ENCODE data around the gene TMEM39B. TPM values are rescaled to one million over a fixed set of nuclear protein-coding genes. Genes with fewer than 3 reads are reported as not detected.
A peak's percentile ranks its signal among the peaks of the same experiment; 100 is the strongest.
"Not testable (repeated sequence)": the region's sequence is repeated elsewhere in the genome, so short reads cannot be mapped to it uniquely, and the experiment has no call there.

TMEM39B gene
- total RNA-seq, 1 donor: 2.9 TPM

DNA sequence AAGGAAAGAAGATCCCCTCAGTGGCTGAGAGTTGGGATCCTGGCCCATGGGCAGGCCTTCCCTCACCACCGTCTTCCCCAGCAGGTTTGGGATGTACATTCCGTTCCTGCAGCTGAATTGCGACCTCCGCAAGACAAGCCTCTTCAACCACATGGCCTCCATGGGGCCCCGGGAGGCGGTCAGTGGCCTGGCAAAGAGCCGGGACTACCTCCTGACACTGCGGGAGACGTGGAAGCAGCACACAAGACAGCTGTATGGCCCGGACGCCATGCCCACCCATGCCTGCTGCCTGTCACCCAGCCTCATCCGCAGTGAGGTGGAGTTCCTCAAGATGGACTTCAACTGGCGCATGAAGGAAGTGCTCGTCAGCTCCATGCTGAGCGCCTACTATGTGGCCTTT, 18.9 kb downstream of the TMEM39B start:
- Histone ChIP-seq H3K9me3 (ENCODE audit: low read depth, low read length) (no peaks in the 10 kb centered on the region), H3K4me1 (ENCODE audit: insufficient read depth, low read length) (no peaks in the 10 kb centered on the region), H3K4me3 (ENCODE audit: low read length) (no peak overlapping the region), H3K27me3 (ENCODE audit: insufficient read depth, low read length) (no peaks in the 10 kb centered on the region)

DNA sequence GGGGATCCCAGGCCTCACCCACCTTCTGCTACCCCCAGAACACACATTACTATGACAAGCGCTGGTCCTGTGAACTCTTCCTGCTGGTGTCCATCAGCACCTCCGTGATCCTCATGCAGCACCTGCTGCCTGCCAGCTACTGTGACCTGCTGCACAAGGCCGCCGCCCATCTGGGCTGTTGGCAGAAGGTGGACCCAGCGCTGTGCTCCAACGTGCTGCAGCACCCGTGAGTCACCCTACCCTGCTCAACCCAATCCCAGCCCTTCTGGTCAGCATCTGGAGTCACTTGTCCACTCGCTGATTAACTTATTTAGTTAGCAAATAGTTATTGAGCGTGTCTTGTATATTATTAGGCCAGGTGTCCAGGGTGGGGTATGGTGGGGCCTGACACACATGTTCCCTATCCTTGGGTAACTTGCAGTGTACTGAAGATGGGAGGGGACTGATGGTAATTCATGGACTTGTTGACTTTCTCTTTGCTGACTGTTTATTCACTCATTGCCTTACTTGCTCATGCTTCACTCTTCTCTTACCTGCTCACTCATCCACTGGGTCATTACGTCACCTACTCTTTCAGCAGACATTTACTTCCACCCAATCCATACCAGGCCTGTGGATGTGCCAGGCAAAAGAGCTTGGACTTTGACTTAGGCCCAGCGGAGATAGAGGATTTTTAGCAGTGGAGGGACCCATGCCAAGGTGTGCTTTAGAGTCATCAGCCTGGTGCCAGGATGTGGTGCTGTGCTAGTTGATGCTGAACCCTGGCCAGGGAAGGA, 22.2 kb downstream of the TMEM39B start:
- no peaks in the 10 kb centered on the region for H3K9me3 ChIP-seq (ENCODE audit: low read depth, low read length)
- H3K4me3 ChIP-seq (ENCODE audit: low read length): no peak overlapping the region
- no peaks in the 10 kb centered on the region for H3K4me1 ChIP-seq (ENCODE audit: insufficient read depth, low read length)
- no peaks in the 10 kb centered on the region for H3K27me3 ChIP-seq (ENCODE audit: insufficient read depth, low read length)

DNA sequence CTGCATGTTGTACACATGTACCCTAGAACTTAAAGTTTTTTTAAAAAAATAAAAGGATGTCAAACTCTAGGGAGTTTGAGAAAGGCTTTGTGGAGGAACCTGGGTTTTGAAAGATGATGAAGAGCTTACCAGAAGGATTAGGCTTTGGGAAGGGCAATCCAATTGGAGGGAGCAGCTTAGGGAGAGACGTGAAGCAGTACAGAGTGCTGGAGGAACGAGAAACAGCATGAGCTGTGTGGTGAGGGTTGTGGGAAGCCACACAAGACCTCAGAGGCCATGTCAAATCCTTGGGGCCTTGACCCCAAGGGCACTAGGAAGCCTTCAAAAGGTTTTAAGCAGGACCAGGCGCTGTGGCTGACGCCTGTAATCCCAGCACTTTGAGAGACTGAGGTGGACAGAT, 26.7 kb downstream of the TMEM39B start:
- no peaks in the 10 kb centered on the region for H3K4me1 ChIP-seq (ENCODE audit: insufficient read depth, low read length)
- no peak overlapping the region for H3K4me3 ChIP-seq (ENCODE audit: low read length)
- no peaks in the 10 kb centered on the region for H3K9me3 ChIP-seq (ENCODE audit: low read depth, low read length)
- H3K27me3 ChIP-seq (ENCODE audit: insufficient read depth, low read length): no peaks in the 10 kb centered on the region

DNA sequence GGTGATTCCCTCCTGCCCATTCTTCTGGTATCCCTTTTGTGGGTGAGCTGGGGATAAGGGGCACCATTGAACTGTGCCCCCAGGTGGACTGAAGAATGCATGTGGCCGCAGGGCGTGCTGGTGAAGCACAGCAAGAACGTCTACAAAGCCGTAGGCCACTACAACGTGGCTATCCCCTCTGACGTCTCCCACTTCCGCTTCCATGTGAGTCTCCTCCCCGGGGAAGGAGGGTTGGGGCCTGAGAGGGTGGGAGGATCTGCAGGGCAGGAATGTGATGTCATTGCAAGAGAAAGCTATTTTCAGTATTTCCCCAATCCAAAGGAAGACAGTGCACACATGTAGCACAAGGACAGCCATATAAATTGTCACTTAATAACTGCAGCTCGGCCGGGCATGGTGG, 27.6 kb downstream of the TMEM39B start:
- H3K4me1 ChIP-seq (ENCODE audit: insufficient read depth, low read length): no peaks in the 10 kb centered on the region

DNA sequence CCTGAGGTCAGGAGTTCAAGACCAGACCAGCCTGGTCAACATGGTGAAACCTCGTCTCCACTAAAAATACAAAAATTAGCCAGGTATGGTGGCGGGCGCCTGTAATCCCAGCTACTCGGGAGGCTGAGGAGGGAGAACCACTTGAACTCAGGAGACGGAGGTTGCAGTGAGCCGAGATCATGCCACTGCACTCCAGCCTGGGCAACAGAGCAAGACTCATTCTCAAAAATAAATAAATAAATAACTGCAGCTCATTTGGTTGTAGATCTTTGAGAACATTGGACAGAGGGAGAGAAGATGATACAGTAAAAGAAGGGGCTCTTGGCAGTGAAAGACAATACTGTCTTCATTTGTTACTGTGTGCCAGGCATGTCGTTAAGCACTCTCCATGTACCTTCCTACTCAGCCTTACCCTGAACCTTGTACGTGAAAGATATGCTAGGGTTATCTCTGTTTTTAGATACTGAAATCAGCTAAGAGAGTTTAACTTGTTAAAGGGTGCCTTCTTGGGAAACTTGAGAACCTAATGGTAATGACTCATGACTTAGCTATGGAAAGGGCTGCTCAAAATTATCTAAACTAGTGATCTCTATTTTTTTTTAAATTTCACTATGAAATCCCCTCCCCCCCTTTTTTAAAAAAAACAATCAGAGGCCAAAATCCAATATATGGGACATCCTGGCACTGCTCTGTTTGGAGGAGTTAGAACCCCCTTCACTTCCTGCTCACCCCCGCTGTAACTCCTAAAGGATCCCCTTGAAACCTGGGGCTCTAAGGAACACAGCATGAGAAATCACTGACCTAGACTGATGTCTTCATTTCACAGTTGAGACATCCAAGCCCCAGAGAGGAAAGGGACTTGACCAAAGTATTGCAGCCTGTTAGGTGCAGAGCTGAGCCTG, 28.3 kb downstream of the TMEM39B start:
- H3K27me3 ChIP-seq (ENCODE audit: insufficient read depth, low read length): no peaks in the 10 kb centered on the region
- no peaks in the 10 kb centered on the region for H3K9me3 ChIP-seq (ENCODE audit: low read depth, low read length)
- no peaks in the 10 kb centered on the region for H3K4me1 ChIP-seq (ENCODE audit: insufficient read depth, low read length)
- no peak overlapping the region for H3K4me3 ChIP-seq (ENCODE audit: low read length)

More for the DNA sequence above, 27.6 kb downstream of the TMEM39B start:
- no peaks in the 10 kb centered on the region for H3K9me3 ChIP-seq (ENCODE audit: low read depth, low read length)
- H3K27me3 ChIP-seq (ENCODE audit: insufficient read depth, low read length): no peaks in the 10 kb centered on the region
- no peak overlapping the region for H3K4me3 ChIP-seq (ENCODE audit: low read length)

DNA sequence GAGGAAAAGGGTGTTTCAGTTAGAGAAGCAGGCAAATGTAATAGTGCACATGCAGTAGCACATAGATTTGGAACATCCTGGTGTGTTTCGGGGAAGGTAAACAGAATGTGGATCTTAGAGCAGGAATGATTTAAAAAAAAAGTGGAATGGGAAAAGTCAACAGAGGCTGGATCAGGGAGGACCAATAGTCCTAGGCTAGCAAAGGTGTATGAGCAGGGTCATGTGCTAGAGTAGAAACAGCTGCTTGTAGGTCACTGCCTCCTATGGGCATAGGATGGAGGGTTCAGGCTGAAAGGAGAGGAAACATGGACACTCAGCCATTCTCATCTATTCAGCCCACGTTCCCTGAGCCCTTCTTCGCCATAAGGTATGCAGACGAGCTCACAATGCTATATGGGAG, 31.4 kb downstream of the TMEM39B start:
- Histone ChIP-seq H3K4me1 (ENCODE audit: insufficient read depth, low read length) (peaks cover 19% of the 10 kb centered on the region), H3K4me3 (ENCODE audit: low read length) (no peak overlapping the region), H3K27me3 (ENCODE audit: insufficient read depth, low read length) (no peaks in the 10 kb centered on the region), H3K9me3 (ENCODE audit: low read depth, low read length) (no peaks in the 10 kb centered on the region)

DNA sequence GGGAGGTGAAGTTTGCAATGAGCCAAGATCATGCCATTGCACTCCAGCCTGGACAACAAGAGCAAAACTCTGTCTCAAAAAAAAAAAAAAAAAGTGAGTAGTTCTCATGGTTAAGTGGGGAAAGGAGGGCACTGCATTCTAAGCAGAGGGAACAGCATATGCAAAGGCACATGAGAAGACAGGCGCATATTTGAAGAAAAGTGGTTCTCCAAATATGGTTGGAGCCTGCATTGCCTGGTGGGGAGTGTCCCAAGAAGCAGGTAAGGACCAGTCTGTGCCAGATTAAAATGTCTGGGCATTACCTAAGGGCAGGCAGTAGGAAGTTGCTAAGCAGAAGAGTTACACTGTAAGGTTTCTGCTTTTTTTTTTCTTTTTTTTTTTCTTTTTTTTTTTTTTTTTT, 32.6 kb downstream of the TMEM39B start:
- Histone ChIP-seq H3K4me1 (ENCODE audit: insufficient read depth, low read length) (peaks cover 31% of the 10 kb centered on the region), H3K4me3 (ENCODE audit: low read length) (no peak overlapping the region), H3K27me3 (ENCODE audit: insufficient read depth, low read length) (no peaks in the 10 kb centered on the region), H3K9me3 (ENCODE audit: low read depth, low read length) (no peaks in the 10 kb centered on the region)

DNA sequence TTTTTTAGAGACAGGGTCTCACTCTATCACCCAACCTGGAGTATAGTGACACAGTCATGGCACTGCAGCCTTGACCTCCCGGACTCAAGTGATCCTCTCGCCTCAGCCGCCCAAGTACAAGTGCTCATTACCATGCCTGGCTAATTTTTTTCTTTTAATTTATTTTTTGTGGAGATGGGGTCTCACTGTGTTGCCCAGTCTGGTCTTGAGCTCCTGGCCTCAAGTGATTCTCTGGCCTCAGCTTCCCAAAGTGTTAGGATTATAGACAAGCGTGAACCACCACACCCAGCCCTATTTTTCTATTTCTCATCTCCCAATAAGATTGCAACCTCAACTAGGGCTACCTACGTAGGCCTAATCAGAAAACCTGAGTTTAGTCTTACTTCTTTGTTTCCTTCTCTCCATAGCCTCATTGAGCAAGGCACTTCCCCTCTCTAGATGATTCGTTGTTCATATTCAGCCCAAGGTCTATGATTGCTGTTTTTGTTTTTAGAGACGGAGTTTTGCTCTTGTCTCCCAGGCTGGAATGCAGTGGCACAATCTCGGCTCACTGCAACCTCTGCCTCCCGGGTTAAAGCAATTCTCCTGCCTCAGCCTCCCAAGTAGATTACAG, 34.0 kb downstream of the TMEM39B start:
- Histone ChIP-seq H3K4me3 (ENCODE audit: low read length) (no peak overlapping the region), H3K4me1 (ENCODE audit: insufficient read depth, low read length) (peaks cover 45% of the 10 kb centered on the region), H3K9me3 (ENCODE audit: low read depth, low read length) (no peaks in the 10 kb centered on the region), H3K27me3 (ENCODE audit: insufficient read depth, low read length) (no peaks in the 10 kb centered on the region)

DNA sequence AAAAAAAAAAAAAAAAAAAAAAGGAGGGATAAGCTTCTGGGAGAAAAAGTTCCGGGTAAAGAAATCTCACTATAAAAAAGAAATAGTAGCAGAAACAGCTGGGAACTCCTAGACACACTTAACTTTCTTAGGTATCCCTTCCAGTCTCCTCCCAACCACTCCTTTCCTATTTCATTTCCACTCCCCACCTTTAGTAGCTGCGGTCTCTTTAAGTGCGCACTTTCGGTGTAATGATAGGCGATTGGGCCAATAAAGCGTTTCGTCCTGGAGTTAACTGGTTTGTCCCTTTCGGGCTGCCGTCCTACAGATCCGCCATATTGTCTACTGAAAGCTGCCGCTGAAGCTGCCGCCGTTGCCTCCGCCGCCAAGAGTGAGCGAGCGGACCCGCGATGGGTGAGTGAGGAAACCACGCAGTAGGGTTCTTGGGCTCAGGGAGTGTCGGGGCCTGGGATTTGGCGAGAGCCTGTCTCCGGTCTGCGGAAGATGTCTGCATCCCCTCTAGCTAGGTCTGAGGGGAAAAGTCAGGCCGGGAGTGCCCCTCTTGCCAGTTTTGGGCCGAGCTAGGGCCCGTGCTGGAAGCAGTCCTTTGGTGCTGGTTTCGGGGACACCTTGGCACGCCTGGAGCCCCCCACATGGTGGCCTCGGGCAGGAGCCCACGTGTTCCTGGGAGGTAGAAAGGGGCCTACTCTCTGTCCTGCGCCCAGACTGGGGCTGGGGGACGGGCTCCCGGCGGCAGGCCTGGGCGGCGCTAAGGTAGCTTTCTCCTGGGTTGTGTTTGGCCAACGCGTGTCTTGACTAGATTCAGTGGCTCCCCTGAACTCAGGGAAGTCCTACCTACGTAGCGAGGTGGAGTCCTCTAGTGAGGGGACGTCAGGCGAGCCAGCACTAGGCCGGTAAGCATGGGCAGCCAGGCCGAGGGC, 35.3 kb downstream of the TMEM39B start, which contains the start of gene KPNA6:
Gene KPNA6, plus strand, starts transcription at position 315 of the 920 bp plus-strand sequence. Its CDS starts 75 bp downstream, at position 390.
- peak within 1 kb of the TSS; percentile 75 for H3K4me3 ChIP-seq (ENCODE audit: low read length)
- no peaks in the 10 kb centered on the region for H3K27me3 ChIP-seq (ENCODE audit: insufficient read depth, low read length)
- no peaks in the 10 kb centered on the region for H3K9me3 ChIP-seq (ENCODE audit: low read depth, low read length)
- peaks cover 55% of the 10 kb centered on the region for H3K4me1 ChIP-seq (ENCODE audit: insufficient read depth, low read length)

DNA sequence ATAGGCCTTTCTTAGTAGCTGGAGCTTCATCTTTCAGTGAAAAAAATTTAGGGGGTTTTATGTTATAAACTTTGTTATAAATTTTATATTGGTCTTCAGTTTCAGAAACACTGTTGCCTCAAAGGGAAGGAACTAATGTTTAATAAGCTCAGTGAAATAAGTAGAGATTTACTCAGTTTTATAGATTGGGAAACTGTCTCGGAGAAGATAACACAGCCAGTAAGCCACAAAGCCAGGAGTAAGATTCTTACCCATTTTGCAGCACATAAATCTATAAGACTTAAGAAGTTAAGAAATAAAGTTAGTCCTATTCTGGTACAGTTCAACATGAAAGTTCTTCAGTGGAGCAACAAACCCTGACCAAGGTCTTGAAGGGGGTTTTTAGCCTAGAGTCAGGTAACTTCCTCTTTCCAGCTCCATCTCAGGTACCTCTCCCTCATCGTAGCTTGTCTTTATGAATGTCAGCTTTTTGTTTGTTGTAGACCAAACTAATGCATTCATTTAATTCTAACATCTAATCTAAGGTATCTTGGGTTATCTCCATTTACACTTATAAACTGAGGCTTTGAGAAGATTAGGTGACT, 38.4 kb downstream of the TMEM39B start:
- no peak overlapping the region for H3K4me3 ChIP-seq (ENCODE audit: low read length)
- peaks cover 63% of the 10 kb centered on the region for H3K4me1 ChIP-seq (ENCODE audit: insufficient read depth, low read length)

DNA sequence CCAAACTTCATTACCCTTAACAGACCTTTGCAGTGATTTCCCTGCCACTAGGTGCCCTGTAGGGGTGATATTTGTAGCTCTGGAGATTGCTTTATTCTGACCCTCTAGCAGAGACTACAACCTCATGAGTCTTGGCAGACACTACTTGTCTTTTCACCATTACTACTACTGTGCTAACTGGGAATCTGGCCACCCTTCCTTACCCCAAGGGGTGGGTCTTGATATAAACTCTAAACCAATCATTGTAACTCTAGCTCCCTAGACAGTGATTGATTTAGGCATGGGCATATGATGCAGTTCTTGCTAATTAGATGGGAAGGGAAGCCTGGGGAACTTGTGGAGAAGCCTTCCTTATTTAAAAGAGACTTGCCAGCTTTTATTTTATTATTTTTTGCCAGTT, 39.0 kb downstream of the TMEM39B start:
- no peak overlapping the region for H3K4me3 ChIP-seq (ENCODE audit: low read length)
- H3K4me1 ChIP-seq (ENCODE audit: insufficient read depth, low read length): peaks cover 59% of the 10 kb centered on the region
- no peaks in the 10 kb centered on the region for H3K9me3 ChIP-seq (ENCODE audit: low read depth, low read length)
- no peaks in the 10 kb centered on the region for H3K27me3 ChIP-seq (ENCODE audit: insufficient read depth, low read length)

More for the DNA sequence above, 38.4 kb downstream of the TMEM39B start:
- no peaks in the 10 kb centered on the region for H3K27me3 ChIP-seq (ENCODE audit: insufficient read depth, low read length)
- no peaks in the 10 kb centered on the region for H3K9me3 ChIP-seq (ENCODE audit: low read depth, low read length)

DNA sequence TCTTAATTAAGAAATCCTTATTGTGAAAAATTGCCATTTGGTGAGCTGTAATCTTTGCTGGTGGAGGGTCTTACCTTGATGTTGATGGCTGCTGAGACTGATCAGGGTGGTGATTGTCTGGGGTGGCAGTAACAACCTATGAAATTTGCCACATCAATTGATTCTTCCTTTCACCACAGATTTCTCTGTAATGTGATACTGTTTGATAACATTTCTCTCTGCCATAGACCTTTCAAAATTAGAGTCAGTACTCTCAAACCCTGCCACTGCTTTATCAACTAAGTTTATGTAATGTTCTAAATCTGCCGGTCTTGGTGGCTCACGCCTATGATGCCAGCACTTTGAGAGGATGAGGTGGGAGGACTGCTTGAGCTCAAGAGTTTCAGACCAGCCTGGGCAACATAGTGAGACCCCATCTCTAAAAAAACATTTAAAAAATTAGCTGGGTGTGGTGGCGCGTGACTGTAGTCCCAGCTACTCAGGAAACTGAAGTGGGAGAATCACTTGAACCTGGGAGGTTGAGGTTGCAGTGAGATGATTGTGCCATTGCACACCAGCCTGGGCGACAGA, 40.2 kb downstream of the TMEM39B start:
- Histone ChIP-seq H3K4me1 (ENCODE audit: insufficient read depth, low read length) (peaks cover 50% of the 10 kb centered on the region), H3K9me3 (ENCODE audit: low read depth, low read length) (no peaks in the 10 kb centered on the region), H3K27me3 (ENCODE audit: insufficient read depth, low read length) (no peaks in the 10 kb centered on the region), H3K4me3 (ENCODE audit: low read length) (no peak overlapping the region)

DNA sequence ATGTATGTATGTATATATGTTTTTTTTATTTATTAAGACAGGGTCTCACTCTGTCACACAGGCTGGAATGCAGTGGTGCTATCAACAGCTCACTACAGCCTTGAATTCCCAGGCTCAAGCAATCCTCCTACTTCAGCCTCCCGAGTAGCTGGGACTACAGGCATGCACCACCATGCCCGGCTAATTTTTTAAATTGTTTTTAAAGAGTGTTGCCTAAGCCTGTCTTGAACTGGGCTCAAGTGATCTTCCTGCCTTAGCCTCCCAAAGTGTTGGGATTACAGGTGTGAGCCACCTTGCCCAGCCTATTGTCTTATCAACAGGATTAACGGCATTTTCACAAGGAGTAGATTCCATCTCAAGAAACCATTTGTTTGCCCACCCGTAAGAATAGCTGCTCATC, 40.7 kb downstream of the TMEM39B start:
- not testable (repeated sequence) for H3K4me3 ChIP-seq (ENCODE audit: low read length); H3K27me3 ChIP-seq (ENCODE audit: insufficient read depth, low read length); H3K9me3 ChIP-seq (ENCODE audit: low read depth, low read length)
- H3K4me1 ChIP-seq (ENCODE audit: insufficient read depth, low read length): peaks cover 52% of the 10 kb centered on the region

DNA sequence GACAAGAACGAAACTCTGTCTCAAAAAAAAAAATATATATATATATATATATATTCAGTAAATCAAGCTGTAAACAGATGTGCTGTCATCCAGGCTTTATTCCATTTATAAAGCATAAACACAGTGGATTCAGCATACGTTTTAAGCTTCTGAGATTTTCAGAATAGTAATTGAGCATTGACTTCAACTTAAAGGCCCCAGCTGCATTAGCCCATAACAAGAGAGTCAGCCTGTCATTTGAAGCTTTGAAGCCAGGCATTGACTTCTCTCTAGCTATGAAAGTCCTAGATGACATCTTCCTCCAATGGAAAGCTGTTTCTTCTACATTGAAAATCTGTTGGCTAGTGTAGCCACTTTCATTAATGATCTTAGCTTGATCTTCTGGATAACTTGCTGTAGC, 41.7 kb downstream of the TMEM39B start:
- Histone ChIP-seq H3K27me3 (ENCODE audit: insufficient read depth, low read length) (no peaks in the 10 kb centered on the region), H3K4me3 (ENCODE audit: low read length) (no peak overlapping the region), H3K4me1 (ENCODE audit: insufficient read depth, low read length) (peaks cover 45% of the 10 kb centered on the region), H3K9me3 (ENCODE audit: low read depth, low read length) (no peaks in the 10 kb centered on the region)
